GM19193 (cell line): ENCODE results near the gene PKD2L1.

Experiments
- POLR2A ChIP-seq: IDR thresholded peaks from 4 replicates; pipeline ENCODE4 v1.6.1; 2011; ENCODE audit not compliant: insufficient read depth, insufficient read length; ENCODE audit errors: extremely low read depth

PKD2L1 gene

DNA sequence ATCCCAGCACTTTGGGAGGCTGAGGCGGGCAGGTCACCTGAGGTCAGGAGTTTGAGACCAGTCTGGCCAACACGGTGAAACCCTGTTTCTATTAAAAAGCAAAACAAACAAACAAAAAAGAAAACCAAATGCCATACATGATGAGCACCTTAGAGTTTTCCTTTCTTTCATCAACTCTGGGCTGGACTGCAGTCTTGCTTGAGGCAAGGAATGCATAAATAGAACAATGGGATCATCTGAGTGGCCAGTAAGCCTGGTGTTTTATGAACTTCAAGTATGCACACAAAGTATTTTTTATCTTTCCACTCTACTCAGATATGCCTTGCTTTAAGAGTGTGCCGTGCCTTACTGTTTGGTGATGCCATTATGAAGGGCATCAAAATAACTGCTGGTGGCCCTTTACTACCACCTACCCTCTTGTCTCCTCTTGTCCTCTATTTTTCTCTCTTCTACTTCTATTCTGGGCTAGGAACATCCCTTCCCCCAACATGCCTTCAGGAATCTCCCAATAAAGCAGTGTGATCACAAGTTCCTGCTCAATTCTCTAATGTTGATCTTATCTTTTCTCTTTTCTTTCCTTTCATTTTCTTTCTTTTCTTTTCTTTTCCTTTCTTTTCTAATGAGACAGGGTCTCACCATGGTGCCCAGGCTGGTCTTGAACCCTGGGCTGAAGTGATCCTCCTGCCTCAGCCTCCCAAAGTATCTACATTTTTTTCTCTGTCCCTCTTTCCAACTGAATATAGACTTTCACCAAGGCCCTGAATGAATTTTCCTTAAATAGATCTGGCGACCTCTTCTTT lies 27.2 kb upstream of the PKD2L1 start:
- no peak for TF ChIP-seq POLR2A

DNA sequence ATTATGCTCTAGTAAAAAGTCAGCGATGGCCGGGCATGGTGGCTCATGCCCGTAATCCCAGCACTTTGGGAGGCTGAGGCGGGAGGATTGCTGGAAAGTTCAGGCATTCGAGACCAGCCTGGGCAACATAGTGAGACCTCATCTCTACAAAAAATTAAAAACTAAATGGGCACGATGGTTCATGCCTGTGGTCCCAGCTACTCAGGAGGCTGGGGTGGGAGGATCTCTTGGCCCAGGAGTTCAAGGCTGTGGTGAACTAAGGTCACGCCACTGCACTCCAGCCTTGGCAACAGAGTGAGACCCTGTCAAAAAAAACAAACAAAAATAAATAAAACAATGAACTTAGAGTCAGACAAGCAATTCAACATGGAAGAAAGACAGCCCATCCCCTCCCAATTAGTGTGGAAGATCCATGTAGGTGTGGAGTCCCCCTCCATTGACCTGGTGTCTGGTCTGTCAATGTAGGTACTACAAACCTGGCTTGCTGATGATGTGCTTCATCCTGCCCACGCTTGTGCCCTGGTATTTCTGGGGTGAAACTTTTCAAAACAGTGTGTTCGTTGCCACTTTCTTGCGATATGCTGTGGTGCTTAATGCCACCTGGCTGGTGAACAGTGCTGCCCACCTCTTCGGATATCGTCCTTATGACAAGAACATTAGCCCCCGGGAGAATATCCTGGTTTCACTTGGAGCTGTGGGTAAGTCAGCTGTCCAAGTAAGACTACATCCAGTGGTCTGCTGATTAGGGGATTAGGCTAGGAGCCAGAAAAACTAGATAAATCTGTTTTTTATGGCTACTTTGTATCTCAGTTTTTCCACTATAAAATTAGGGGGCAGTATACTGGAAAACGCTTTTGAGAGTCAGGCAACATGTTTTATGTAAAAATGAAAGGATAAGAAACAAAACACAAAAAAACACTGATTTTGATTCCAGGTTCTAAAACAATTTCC lies 26.3 kb upstream of the PKD2L1 start:
- no peak for TF ChIP-seq POLR2A

DNA sequence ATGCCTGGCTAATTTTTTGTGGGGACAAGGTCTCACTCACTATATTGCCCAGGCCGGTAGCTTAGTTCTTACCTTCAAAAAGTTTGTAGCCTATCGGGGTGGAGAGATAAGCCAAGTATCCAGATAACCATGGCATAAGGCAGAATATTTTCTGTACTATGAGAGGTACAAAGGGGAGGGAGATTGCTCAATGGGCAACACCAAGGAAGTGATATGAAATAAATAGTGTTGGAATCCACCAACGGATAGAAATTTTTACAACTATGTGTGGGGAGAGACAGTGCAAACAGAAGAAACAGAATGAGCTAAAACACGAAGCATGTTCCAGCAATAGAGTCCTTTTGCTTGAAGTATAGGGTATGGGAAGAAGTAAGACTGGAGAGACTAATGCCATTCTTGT lies 25.1 kb upstream of the PKD2L1 start:
- no peak for TF ChIP-seq POLR2A

DNA sequence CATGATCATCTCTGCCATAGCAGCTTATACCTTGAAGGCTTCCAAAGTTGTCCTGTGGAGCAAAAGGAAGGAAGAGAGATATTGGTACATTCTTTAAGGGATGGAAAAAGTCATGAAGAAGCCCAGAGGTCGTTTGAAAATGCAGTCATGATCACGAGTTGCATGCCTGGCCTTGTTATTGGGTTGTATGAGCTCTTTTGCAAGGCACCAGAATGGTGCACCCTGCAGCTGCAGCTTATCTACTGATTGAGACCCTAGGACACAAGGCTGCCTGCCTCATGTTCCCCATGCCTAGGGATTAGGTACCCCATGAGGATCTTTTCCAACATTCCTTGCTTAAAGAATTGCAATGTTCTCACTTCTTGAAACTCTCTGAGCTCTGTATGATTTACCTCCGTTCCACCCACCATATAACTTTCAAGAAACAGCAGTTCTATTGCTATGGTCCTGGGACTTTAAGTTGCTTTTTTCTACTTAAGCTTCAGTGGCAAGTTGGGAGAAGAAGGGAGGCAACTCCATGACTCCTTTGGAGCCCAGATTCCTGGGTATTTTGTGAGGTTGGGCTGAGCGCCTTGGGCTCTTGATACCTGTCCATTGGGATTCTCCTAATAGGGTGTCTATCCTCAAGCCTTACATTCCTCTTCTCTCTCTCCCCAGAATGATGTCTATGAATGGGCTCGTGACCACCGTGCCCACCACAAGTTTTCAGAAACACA lies 23.9 kb upstream of the PKD2L1 start:
- TF ChIP-seq POLR2A = no peak

DNA sequence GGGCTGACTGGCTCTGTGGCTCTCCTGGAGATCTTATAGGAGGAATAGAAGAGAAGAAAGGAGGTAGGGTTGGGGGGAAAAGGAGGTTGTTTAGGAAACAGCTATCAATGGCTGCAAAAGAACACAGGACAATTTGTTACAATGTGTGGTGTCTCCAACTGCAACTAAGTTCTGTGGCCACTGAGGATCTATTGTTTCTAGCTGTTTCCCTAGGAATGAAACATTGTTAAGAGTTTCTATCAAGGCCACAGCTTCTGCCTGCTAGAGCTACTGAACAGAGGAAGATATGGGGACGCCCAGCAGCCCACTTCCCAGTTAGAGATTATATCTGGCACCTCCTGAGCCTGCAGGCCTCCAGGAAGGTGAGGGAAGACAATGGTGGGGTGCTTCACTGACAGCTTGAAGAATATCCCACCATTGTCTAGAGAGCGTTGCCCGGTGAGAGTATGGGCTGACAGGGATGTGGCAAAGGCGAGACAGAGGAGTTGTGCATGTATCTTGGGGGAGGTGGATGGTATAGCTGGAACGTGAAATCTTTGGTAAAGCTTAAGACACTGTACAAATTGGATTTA lies 21.0 kb upstream of the PKD2L1 start:
- TF ChIP-seq POLR2A = no peak

DNA sequence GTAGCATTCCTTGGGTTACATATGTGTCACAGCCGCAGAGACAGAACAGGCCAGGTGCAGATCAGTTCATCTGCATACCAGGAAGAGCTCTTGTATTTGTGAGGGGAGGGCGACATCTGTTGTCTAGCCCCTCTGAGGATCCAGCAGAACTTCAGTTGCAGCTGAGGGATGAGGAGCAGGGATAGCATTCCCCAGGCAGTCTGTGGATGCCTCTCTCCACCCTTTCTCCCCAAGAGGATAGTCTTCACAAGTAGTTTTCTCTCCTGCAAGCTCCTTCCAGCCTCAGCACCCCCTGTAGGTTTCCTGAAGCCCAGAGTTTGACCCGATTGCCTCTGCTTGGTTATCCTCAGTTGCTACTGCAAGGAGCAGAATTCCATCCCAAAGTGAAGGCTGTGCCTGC lies 19.6 kb upstream of the PKD2L1 start:
- no peak for TF ChIP-seq POLR2A

DNA sequence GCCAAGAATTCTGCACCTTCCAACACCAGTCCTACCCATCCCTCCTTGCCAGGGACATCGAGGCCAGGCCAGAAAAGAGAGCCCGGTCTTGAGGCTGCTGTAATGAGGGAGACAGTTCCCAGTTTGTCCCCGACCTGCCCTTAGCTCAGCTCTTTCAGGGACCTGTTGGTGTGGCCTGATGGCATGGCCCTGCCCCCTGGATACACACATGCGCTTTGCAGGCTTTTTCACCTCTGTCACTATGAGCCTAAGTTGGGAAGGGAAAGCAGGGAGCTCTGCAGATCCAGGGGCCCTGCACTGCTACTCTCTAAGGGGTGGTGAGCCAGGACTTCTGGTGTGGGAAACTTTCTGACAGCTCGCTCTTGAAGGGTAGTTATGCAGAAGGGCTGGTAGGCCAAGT lies 19.1 kb upstream of the PKD2L1 start:
- TF ChIP-seq POLR2A = no peak

DNA sequence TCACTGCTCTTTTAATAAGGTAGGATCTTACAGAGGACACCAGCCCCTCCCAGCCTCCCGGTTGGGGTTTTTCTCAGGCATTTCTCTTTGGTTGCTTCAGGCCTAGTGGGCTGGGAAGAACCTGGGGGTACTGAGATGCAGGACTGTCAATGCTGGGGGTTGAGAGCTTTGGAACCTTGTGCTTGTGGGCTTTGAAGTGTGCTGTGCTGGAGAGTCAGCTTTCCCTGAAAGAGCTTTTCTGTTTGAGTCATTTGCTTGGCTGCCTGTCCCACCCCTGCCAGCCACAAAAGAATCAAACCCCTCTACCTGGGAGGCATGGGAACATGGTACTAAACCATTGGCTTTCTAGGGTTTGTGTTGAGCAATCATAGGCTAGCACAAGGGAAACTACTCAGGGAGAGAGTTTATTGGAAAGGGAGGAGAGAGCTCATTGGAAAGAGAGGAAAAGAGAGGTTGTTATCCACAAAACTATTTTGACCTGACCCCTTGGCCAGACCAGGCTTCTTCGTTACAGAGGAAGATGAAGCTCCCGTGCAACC lies 18.4 kb upstream of the PKD2L1 start:
- no peak for TF ChIP-seq POLR2A

DNA sequence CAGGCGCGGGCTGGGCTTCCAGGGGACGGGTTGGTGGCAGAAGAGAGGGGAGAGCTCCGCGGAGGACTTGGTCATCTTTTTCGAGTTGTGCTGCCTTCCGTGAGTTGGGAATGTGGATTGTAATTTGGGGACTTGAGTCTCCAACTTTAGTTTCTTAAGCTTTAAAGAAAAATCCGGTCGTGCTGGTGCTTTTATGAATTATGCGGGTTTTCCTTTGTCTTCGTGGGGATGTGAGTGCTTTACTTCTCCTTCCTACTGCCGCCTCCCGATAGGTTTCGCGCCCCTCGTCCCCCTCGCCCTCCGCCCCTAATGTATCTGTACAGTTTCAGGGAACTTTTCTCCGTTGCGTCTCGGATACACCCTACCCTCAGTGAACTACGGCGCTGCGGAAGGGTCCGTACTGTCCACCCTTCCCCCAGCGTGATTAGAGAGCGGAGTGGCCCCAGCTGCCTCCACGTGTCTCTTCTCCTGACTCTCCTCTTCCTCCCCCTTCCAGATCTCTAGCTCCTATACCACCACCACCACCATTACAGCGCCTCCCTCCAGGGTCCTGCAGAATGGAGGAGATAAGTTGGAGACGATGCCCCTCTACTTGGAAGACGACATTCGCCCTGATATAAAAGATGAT lies 17.7 kb upstream of the PKD2L1 start:
- no peak for TF ChIP-seq POLR2A

DNA sequence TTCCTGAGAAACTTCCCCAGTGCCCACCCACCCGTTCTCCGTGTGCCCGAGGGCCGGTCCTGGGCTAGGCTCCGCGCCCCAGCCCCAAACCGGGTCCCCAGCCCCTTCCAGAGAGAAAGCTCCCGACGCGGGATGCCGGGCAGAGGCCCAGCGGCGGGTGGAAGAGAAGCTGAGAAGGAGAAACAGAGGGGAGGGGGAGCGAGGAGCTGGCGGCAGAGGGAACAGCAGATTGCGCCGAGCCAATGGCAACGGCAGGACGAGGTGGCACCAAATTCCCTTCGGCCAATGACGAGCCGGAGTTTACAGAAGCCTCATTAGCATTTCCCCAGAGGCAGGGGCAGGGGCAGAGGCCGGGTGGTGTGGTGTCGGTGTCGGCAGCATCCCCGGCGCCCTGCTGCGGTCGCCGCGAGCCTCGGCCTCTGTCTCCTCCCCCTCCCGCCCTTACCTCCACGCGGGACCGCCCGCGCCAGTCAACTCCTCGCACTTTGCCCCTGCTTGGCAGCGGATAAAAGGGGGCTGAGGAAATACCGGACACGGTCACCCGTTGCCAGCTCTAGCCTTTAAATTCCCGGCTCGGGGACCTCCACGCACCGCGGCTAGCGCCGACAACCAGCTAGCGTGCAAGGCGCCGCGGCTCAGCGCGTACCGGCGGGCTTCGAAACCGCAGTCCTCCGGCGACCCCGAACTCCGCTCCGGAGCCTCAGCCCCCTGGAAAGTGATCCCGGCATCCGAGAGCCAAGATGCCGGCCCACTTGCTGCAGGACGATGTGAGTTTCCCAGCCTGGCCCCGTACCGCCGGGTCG lies 16.9 kb upstream of the PKD2L1 start, which contains the start of gene SCD:
SCD (plus strand) TSS at position 469 of the 803 bp plus-strand sequence; CDS start at position 741, 272 bp downstream.
- peak; percentile 73 for TF ChIP-seq POLR2A

DNA sequence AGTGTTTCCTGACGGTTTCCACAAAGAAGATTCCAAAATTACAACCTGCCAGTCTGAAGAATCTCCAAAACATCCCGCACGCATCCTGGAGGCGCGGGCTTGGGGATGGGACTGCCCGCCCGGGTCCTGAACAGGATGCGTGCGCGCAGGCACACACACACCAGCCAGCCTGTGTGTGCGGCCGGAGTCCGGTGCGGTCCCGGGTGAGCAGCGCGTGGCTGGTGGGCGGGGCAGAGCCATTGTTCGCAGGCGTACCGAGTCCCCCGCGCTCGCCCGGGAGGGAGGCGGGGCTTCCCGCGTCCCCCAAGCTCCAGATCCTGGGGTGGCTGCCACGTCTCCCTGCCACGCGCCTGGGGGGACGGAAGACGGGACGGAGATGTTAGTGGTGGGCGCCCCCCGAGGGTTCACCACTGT lies 16.3 kb upstream of the PKD2L1 start:
- TF ChIP-seq POLR2A = peak; percentile 46

DNA sequence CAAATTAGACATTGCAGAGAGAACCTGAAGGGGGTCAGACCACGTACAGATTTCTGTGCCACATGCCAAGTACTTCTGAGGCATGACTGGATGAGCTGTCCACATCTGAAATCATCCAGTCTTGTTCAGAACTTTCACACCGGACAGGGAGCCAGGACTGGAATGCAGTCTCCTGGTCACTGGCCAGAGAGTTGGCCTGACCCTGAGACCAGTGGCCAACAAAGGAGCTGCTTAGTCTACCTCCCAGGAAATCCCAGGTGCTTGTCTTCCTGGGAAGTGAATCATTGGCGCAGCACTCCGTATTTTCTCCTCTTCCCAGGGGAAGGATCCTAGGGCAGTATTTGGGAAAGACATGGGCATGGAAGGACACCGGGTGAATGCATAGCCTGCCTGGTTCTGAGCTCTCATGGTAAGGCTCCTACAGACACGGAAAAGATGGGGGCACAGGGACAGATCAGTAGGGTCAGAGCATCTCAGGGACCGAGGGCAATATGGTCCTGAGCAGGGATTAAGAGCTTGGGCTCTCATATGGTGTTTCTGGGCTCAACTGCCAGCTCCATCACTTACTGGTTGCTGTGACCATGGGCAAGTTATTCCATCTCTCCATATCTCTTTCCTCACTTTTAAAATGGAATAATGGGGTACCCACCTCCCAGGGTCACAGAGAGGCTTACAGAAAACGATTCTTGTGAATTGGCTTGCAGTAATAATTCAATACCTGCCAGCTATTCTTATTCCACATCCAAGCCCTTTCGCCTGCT lies 15.7 kb upstream of the PKD2L1 start:
- no peak for TF ChIP-seq POLR2A
